GM12878 (cell line): ENCODE results near the gene RNASEH2B. TPM values are rescaled to one million over a fixed set of nuclear protein-coding genes. Genes with fewer than 3 reads are reported as not detected.

Experiments
- BMI1 ChIP-seq: fragments of 450-650 bp; IDR thresholded peaks from 2 replicates; pipeline ENCODE4 v1.6.1; 2016; ENCODE audit warnings: mild to moderate bottlenecking, moderate library complexity, borderline replicate concordance
- E2F8 ChIP-seq: fragments of 450-650 bp; IDR thresholded peaks from 2 replicates; pipeline ENCODE4 v1.6.1; 2018; ENCODE audit warnings: mild to moderate bottlenecking, low read depth, moderate library complexity; ENCODE audit not compliant: partially characterized antibody
- FOS ChIP-seq: IDR thresholded peaks from 3 replicates; pipeline ENCODE4 v1.6.1; 2011; ENCODE audit warnings: borderline replicate concordance; ENCODE audit not compliant: insufficient read length; ENCODE audit errors: extremely low read depth
- SMC3 ChIP-seq: IDR thresholded peaks from 2 replicates; pipeline ENCODE4 v1.6.1; 2011; ENCODE audit warnings: low read length, improper control_type of control experiment, borderline replicate concordance
- USF2 ChIP-seq: IDR thresholded peaks from 2 replicates; pipeline ENCODE4 v1.6.1; 2011; ENCODE audit warnings: low read depth, low read length, improper control_type of control experiment, borderline replicate concordance
- ZBTB4 ChIP-seq: fragments of 450-650 bp; formaldehyde crosslinking; IDR thresholded peaks from 2 replicates; pipeline ENCODE4 v1.4.0; 2022; ENCODE audit warnings: mild to moderate bottlenecking, moderate library complexity
- ZSCAN29 ChIP-seq: fragments of 450-650 bp; IDR thresholded peaks from 2 replicates; pipeline ENCODE4 v1.6.1; 2017; ENCODE audit warnings: mild to moderate bottlenecking, moderate library complexity
- polyA plus RNA-seq, 11 experiments: library from polyadenylated mRNA; depleted of rRNA in 4 of 11; unstranded in 6 of 11; stranded (reverse) in 5 of 11; fragments of >200 nt; fragmentation: Nextera tagmentation in 4 of 11; fragmentation: Illumina TruSeq in 1 of 11; extraction: Ambion mirVana in 4 of 11; extraction: Trizol in 1 of 11; gene quantifications; 1 replicate in 1 of 11; 2 replicates in 10 of 11; pipeline versions ENCODE4 v1.2.1 to v1.2.3, GENCODE V29; 2011 to 2016; ENCODE audit warnings: inconsistent platforms in 2 of 11, missing spikeins in 2 of 11, low read depth in 1 of 11
- total RNA-seq, 4 experiments: library from RNA; depleted of rRNA in 3 of 4; stranded (reverse); fragments of >200 nt in 3 of 4; fragmentation: Illumina TruSeq in 1 of 4; extraction: Trizol in 1 of 4; gene quantifications; 2 replicates each; pipeline versions ENCODE4 v1.2.1 to v1.2.3, GENCODE V29; 2013 to 2021

The RNASEH2B gene
- total and polyA plus RNA-seq, 10 of the 15 experiments (the other 5 are each of a cell fraction or from before 2014, with no cell fraction given), result 64.9 to 148 (median 97.3) TPM

- TF ChIP-seq E2F8 (no peak), USF2 (no peak), SMC3 (no peak), ZSCAN29 (no peak), FOS (no peak), BMI1 (no peak), ZBTB4 (CRISPR knock-in tag) (no peak)
Observed at GRCh38 chr13:50934735-50935435, 25.3 kb downstream of the RNASEH2B start (continued).
